ENCODE results near the gene ZNF487. TPM values are rescaled to one million over a fixed set of nuclear protein-coding genes. Genes with fewer than 3 reads are reported as not detected.

Gene ZNF487
- total and polyA plus RNA-seq, 2 of the 13 experiments (the other 11 are each of a cell fraction or from before 2014, with no cell fraction given), result 7.4 to 8.8 TPM

- TF ChIP-seq PCBP1 (IDR thresholded peaks at IDR 0.05; ENCODE audit: borderline replicate concordance, low read depth, low read length) (no peak), CREB1 (IDR thresholded peaks at IDR 0.05) (0 out of 2 replicates have a peak, but pooled peaks have one; percentile 34), CREB1 (CRISPR knock-in tag; IDR thresholded peaks at IDR 0.05) (no peak), ZNF777 (CRISPR knock-in tag; IDR thresholded peaks at IDR 0.05) (peak; percentile 64), GFI1 (CRISPR knock-in tag; IDR thresholded peaks at IDR 0.05; ENCODE audit: borderline replicate concordance) (no peak), SP4 (CRISPR knock-in tag; IDR thresholded peaks at IDR 0.05) (peak; percentile 63; the same call in 1 of the 2 replicates), ZNF230 (CRISPR knock-in tag; IDR thresholded peaks at IDR 0.05) (0 out of 2 replicates have a peak, but pooled peaks have one; percentile 56), ZNF362 (CRISPR knock-in tag; IDR thresholded peaks at IDR 0.05; ENCODE audit: borderline replicate concordance) (peak; percentile 72; the same call in 1 of the 2 replicates), MEIS1 (CRISPR knock-in tag; IDR thresholded peaks at IDR 0.05; ENCODE audit: borderline replicate concordance) (no peak), ATAD3A (CRISPR knock-in tag; IDR thresholded peaks at IDR 0.05) (0 out of 2 replicates have a peak, but pooled peaks have one; percentile 50), AFF4 (CRISPR knock-in tag; IDR thresholded peaks at IDR 0.05) (no peak), ZNF124 (CRISPR knock-in tag; IDR thresholded peaks at IDR 0.05) (0 out of 2 replicates have a peak, but pooled peaks have one; percentile 49), ZSCAN5A (CRISPR knock-in tag; IDR thresholded peaks at IDR 0.05; ENCODE audit: borderline replicate concordance) (no peak), ATM (IDR thresholded peaks at IDR 0.05; ENCODE audit: borderline replicate concordance) (no peak), SMAD9 (CRISPR knock-in tag; IDR thresholded peaks at IDR 0.05) (peak; percentile 44; the same call in 1 of the 2 replicates), ZNF790 (CRISPR knock-in tag; IDR thresholded peaks at IDR 0.05; ENCODE audit: borderline replicate concordance) (no peak), MED1 (CRISPR knock-in tag; IDR thresholded peaks at IDR 0.05) (peak; percentile 92), ZNF205 (CRISPR knock-in tag; IDR thresholded peaks at IDR 0.05) (peak; percentile 62; the same call in 1 of the 2 replicates), ZNF737 (CRISPR knock-in tag; IDR thresholded peaks at IDR 0.05; ENCODE audit: borderline replicate concordance) (no peak), ZGPAT (CRISPR knock-in tag; IDR thresholded peaks at IDR 0.05) (peak; percentile 81)
Measured at GRCh38 chr10:43396928-43397624, 39.8 kb upstream of the ZNF487 start (continued).

All from HepG2 (cell line).